ENCODE data around the gene METTL26. TPM values are rescaled to one million over a fixed set of nuclear protein-coding genes. Genes with fewer than 3 reads are reported as not detected.

METTL26 gene
- total and polyA plus RNA-seq, 2 of the 8 experiments (the other 6 are each of a cell fraction or from before 2014, with no cell fraction given), result 100 to 186 TPM

DNA sequence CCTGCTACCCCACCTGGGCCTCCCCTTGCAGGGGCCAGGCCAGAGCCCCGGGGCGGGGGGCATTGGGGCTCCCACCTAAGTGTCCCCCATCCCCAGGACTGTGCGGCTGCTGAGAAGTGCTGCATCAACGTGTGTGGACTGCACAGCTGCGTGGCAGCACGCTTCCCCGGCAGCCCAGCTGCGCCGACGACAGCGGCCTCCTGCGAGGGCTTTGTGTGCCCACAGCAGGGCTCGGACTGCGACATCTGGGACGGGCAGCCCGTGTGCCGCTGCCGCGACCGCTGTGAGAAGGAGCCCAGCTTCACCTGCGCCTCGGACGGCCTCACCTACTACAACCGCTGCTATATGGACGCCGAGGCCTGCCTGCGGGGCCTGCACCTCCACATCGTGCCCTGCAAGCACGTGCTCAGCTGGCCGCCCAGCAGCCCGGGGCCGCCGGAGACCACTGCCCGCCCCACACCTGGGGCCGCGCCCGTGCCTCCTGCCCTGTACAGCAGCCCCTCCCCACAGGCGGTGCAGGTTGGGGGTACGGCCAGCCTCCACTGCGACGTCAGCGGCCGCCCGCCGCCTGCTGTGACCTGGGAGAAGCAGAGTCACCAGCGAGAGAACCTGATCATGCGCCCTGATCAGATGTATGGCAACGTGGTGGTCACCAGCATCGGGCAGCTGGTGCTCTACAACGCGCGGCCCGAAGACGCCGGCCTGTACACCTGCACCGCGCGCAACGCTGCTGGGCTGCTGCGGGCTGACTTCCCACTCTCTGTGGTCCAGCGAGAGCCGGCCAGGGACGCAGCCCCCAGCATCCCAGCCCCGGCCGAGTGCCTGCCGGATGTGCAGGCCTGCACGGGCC lies 3.4 kb downstream of the METTL26 start:
- Histone ChIP-seq H4K20me1 (replicated peaks in 1 of 2; ENCODE audit: control insufficient read depth in 1 of 2, insufficient read depth in 2 of 2, low read length in 2 of 2) (peaks cover 3 to 10% of the 10 kb centered on the region in 2 experiments), H3K36me3 (ENCODE audit: control insufficient read depth in 2 of 4, insufficient read depth in 4 of 4, low read length in 3 of 4) (peaks cover 0 to 21% (median 3%) of the 10 kb centered on the region in 4 experiments; a peak in 4 of 8 replicates), H2BK20ac (ENCODE audit: low read length) (no peak overlapping the region), H3K18ac (ENCODE audit: extremely low read depth, low read length) (no peak overlapping the region), H3K4ac (replicated peaks; ENCODE audit: insufficient read length, low read depth, low read length) (no peak overlapping the region), H4K8ac (ENCODE audit: extremely low read depth, insufficient read depth, low read length) (peak overlapping the region; percentile 4), H3K79me1 (ENCODE audit: low read depth, low read length) (no peaks in the 10 kb centered on the region), H3K27ac (ENCODE audit: low read depth, low read length) (no peak overlapping the region), H3K4me3 (ENCODE audit: extremely low read depth in 1 of 4, insufficient read depth in 2 of 4, low read depth in 3 of 4, low read length in 4 of 4) (no peak overlapping the region), H2BK12ac (ENCODE audit: low read depth, low read length) (no peak overlapping the region), H3K56ac (replicated peaks; ENCODE audit: insufficient read length, low read depth, low read length) (no peak overlapping the region), H2BK15ac (ENCODE audit: low read length) (no peak overlapping the region), H2AFZ (ENCODE audit: low read length) (no peak overlapping the region), H3K4me2 (ENCODE audit: insufficient read depth in 1 of 2, low read depth in 2 of 2, low read length in 2 of 2) (no peak overlapping the region), H3K4me1 (replicated peaks in 1 of 4; ENCODE audit: control insufficient read depth in 3 of 4, insufficient read depth in 4 of 4, low read length in 3 of 4) (peaks cover 0 to 34% (median 25%) of the 10 kb centered on the region in 4 experiments; a peak in 6 of 7 replicates), H3K23ac (ENCODE audit: insufficient read length) (no peak overlapping the region), H4K5ac (ENCODE audit: insufficient read length, low read depth, low read length) (no peak overlapping the region), H3K14ac (ENCODE audit: insufficient read length) (no peak overlapping the region), H4K91ac (replicated peaks; ENCODE audit: insufficient read length, low read length) (no peak overlapping the region), H3K9ac (replicated peaks in 1 of 4; ENCODE audit: extremely low read depth in 1 of 4, low read depth in 3 of 4, low read length in 3 of 4) (no peak overlapping the region), H3K23me2 (ENCODE audit: low read depth, low read length) (peaks cover 8% of the 10 kb centered on the region; the same call in 1 of the 2 replicates), H3K27me3 (replicated peaks in 1 of 4; ENCODE audit: control insufficient read depth in 3 of 4, extremely low read depth in 1 of 4, insufficient read depth in 3 of 4, low read length in 3 of 4) (no peaks in the 10 kb centered on the region), H2BK5ac (ENCODE audit: low read depth, low read length) (no peak overlapping the region), H3K9me3 (ENCODE audit: insufficient read depth in 2 of 2, low read depth in 1 of 2, low read length in 1 of 2) (no peaks in the 10 kb centered on the region), H3K79me2 (ENCODE audit: control insufficient read depth in 1 of 2, insufficient read depth in 2 of 2, low read length in 2 of 2) (peaks cover 0 to 6% of the 10 kb centered on the region in 2 experiments; a peak in 1 of 4 replicates), H2AK5ac (ENCODE audit: low read depth, low read length) (no peak overlapping the region), H2BK120ac (replicated peaks; ENCODE audit: low read depth, low read length) (no peak overlapping the region)
- DNase-seq (ENCODE audit: low read depth in 1 of 2, low spot score in 2 of 2) (no peak), FAIRE-seq (no peak)
- TF ChIP-seq POLR2AphosphoS5 (IDR thresholded peaks at IDR 0.05; ENCODE audit: low read depth, low read length) (no peak), SIN3A (conservative IDR thresholded peaks at IDR 0.05 in 1 of 2, IDR thresholded peaks at IDR 0.05 in 1 of 2; ENCODE audit: low read depth in 1 of 2, low read length in 2 of 2) (no peak), KDM1A (IDR thresholded peaks at IDR 0.05; ENCODE audit: borderline replicate concordance, low read length) (no peak), RNF2 (IDR thresholded peaks at IDR 0.05; ENCODE audit: borderline replicate concordance, low read depth, low read length, missing control alignments, poor library complexity, severe bottlenecking) (no peak), SAP30 (IDR thresholded peaks at IDR 0.05; ENCODE audit: insufficient read depth, insufficient replicate concordance, low read length) (no peak), BCL11A (IDR thresholded peaks at IDR 0.05; ENCODE audit: low read depth in 2 of 2, low read length in 2 of 2) (no peak)
- TF ChIP-seq, protein P1, sequence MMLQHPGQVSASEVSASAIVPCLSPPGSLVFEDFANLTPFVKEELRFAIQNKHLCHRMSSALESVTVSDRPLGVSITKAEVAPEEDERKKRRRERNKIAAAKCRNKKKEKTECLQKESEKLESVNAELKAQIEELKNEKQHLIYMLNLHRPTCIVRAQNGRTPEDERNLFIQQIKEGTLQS (IDR thresholded peaks at IDR 0.05; ENCODE audit: insufficient read depth, low read depth, low read length), result no peak
- TF ChIP-seq, protein P2, sequence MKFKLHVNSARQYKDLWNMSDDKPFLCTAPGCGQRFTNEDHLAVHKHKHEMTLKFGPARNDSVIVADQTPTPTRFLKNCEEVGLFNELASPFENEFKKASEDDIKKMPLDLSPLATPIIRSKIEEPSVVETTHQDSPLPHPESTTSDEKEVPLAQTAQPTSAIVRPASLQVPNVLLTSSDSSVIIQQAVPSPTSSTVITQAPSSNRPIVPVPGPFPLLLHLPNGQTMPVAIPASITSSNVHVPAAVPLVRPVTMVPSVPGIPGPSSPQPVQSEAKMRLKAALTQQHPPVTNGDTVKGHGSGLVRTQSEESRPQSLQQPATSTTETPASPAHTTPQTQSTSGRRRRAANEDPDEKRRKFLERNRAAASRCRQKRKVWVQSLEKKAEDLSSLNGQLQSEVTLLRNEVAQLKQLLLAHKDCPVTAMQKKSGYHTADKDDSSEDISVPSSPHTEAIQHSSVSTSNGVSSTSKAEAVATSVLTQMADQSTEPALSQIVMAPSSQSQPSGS (IDR thresholded peaks at IDR 0.05; ENCODE audit: low read length), result no peak
- ChIA-PET CTCF (ENCODE audit: partially characterized antibody) (interaction anchor here (0.7 kb wide), 1 partner anchor 13 kb away, joined by 3 read pairs; no protein-coding TSS in a partner anchor), POLR2A (ENCODE audit: partially characterized antibody) (interaction anchor here (0.7 to 2.2 kb wide), 5 partner anchors 11 to 232 kb away, joined by 3 to 5 read pairs (median 4); no protein-coding TSS in a partner anchor)
- 90% methylated on average over 50 of the region's 67 CpGs; no CpG with 5 or more reads in 1 of the 2 experiments for WGBS, 2 experiments (ENCODE audit: extremely low coverage in 1 of 2, insufficient coverage in 1 of 2, insufficient read length in 1 of 2, insufficient replicate concordance in 2 of 2, low coverage in 1 of 2, low lambda C conversion rate in 2 of 2, missing lambda C conversion rate in 1 of 2)

All from H1 (cell line).